ENCODE measurements around the gene TACC2.

The TACC2 gene

GRCh38 chr10:121952226-121952625 is 36.7 kb upstream of the TACC2 start:
- H3K4me2 ChIP-seq (ENCODE audit: insufficient read depth, low read length), result no peak overlapping the region
- H3K4me1 ChIP-seq (ENCODE audit: insufficient read depth, low read length), result no peaks in the 10 kb centered on the region
- ATAC-seq (ENCODE audit: insufficient read depth, low read depth), result no peak
- H3K79me2 ChIP-seq (ENCODE audit: insufficient read depth, low read length), result no peaks in the 10 kb centered on the region
- H4K20me1 ChIP-seq (ENCODE audit: insufficient read depth, low read length), result no peaks in the 10 kb centered on the region
- no peak for TF ChIP-seq CTCF (IDR thresholded peaks at IDR 0.05; ENCODE audit: borderline replicate concordance, extremely low read depth, low read length, poor library complexity, severe bottlenecking)
- TF ChIP-seq EZH2 (IDR thresholded peaks at IDR 0.05; ENCODE audit: borderline replicate concordance, low read depth, low read length, severe bottlenecking), result no peak
- no peak overlapping the region for H3K27ac ChIP-seq (ENCODE audit: low read length)
- H3K9me3 ChIP-seq (ENCODE audit: insufficient read depth, low read length, severe bottlenecking), result no peaks in the 10 kb centered on the region
- H3K36me3 ChIP-seq (ENCODE audit: insufficient read depth, low read length), result peaks cover 15% of the 10 kb centered on the region; the same call in 1 of the 2 replicates
- H3K4me3 ChIP-seq (ENCODE audit: low read depth in 1 of 2, low read length in 2 of 2), result no peak overlapping the region
- no peak overlapping the region for H2AFZ ChIP-seq (ENCODE audit: low read depth, low read length)
- no peak for DNase-seq
- H3K9ac ChIP-seq (ENCODE audit: low read depth, low read length), result no peak overlapping the region
- no peaks in the 10 kb centered on the region for H3K27me3 ChIP-seq (ENCODE audit: insufficient read depth, low read length, poor library complexity)

DNA sequence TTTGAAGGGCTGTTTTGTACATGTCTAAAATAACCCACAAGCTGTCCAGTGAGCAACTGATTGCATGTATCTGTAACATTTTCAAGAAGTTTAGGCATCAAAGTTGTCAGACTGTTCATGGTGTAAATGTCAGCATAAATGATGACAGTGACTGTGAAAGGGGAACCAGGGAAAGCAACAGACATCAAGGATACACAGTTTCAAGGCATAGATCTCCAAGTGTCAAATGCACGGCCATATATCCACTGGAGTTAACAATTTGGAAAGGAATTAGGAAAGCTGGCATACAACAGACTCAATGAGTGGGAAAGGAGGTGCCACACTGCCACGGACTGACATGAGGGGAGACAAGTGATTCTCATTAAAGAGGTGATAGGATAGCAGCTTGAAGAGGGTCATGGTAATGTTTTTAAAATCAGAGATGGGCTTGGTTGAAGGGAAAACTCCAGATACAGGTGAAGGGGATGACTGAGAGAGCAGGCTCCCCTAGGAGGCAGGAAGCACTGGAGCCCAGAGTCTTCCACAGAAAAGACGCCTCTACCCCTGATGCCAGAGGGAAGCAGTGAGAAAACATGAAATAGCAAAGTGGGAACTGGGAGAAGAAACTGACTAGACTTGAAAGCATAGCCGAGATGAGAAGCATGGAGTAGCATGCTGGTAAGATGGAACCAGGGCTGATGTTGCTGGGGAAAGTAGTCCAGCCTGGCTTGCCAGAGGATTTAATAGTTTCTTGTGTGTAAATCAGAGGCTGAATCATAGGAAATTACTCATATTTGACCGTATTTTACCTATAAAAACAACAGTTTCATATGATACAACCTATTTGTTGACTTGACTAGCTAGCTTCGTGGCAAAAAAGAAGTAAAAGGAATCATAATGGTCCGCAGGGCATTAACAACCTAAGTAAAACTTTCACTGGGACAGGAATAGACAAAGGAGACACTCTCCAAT is 32.6 kb upstream of the TACC2 start:
- Histone ChIP-seq H2AFZ (ENCODE audit: low read depth, low read length) (no peak overlapping the region), H3K9ac (ENCODE audit: low read depth, low read length) (no peak overlapping the region), H3K4me3 (ENCODE audit: low read depth in 1 of 2, low read length in 2 of 2) (no peak overlapping the region), H3K27ac (ENCODE audit: low read length) (no peak overlapping the region), H3K9me3 (ENCODE audit: insufficient read depth, low read length, severe bottlenecking) (no peaks in the 10 kb centered on the region), H3K4me1 (ENCODE audit: insufficient read depth, low read length) (no peaks in the 10 kb centered on the region), H3K79me2 (ENCODE audit: insufficient read depth, low read length) (no peaks in the 10 kb centered on the region), H4K20me1 (ENCODE audit: insufficient read depth, low read length) (no peaks in the 10 kb centered on the region), H3K36me3 (ENCODE audit: insufficient read depth, low read length) (peaks cover 48% of the 10 kb centered on the region), H3K27me3 (ENCODE audit: insufficient read depth, low read length, poor library complexity) (no peaks in the 10 kb centered on the region), H3K4me2 (ENCODE audit: insufficient read depth, low read length) (no peak overlapping the region)
- ATAC-seq (ENCODE audit: insufficient read depth, low read depth) (no peak), DNase-seq (no peak)
- TF ChIP-seq CTCF (IDR thresholded peaks at IDR 0.05; ENCODE audit: borderline replicate concordance, extremely low read depth, low read length, poor library complexity, severe bottlenecking) (no peak), EZH2 (IDR thresholded peaks at IDR 0.05; ENCODE audit: borderline replicate concordance, low read depth, low read length, severe bottlenecking) (no peak)

DNA sequence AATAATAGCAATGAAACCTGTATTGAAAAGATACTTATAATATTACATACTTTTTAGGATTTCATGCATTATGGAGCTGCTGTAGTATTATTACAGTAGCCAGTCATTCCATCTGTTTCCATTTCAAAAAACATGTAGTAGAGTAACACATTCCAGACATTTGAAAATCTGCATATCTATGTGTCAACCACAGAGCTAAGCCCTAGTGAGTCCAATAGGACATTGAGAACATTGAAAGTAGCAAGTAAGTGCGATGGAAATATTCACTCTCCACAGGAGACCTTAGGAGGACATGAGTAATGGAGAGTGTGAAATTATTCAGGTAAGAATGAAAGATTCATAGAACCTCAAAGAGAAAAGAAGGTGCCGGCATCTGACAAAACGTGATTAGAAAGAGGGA is 29.3 kb upstream of the TACC2 start:
- Histone ChIP-seq H3K79me2 (ENCODE audit: insufficient read depth, low read length) (no peaks in the 10 kb centered on the region), H3K4me2 (ENCODE audit: insufficient read depth, low read length) (no peak overlapping the region), H3K4me3 (ENCODE audit: low read depth in 1 of 2, low read length in 2 of 2) (no peak overlapping the region), H3K36me3 (ENCODE audit: insufficient read depth, low read length) (peaks cover 72% of the 10 kb centered on the region), H3K9ac (ENCODE audit: low read depth, low read length) (no peak overlapping the region), H3K27me3 (ENCODE audit: insufficient read depth, low read length, poor library complexity) (no peaks in the 10 kb centered on the region), H4K20me1 (ENCODE audit: insufficient read depth, low read length) (no peaks in the 10 kb centered on the region), H2AFZ (ENCODE audit: low read depth, low read length) (no peak overlapping the region), H3K4me1 (ENCODE audit: insufficient read depth, low read length) (no peaks in the 10 kb centered on the region), H3K9me3 (ENCODE audit: insufficient read depth, low read length, severe bottlenecking) (no peaks in the 10 kb centered on the region), H3K27ac (ENCODE audit: low read length) (no peak overlapping the region)
- TF ChIP-seq CTCF (IDR thresholded peaks at IDR 0.05; ENCODE audit: borderline replicate concordance, extremely low read depth, low read length, poor library complexity, severe bottlenecking), result no peak
- no peak for TF ChIP-seq EZH2 (IDR thresholded peaks at IDR 0.05; ENCODE audit: borderline replicate concordance, low read depth, low read length, severe bottlenecking)
- no peak for ATAC-seq (ENCODE audit: insufficient read depth, low read depth)
- no peak for DNase-seq

All from DND-41 (cell line).